Keratinocyte (primary cell): Measurements from ENCODE around the gene NEB. TPM values are rescaled to one million over a fixed set of nuclear protein-coding genes. Genes with fewer than 3 reads are reported as not detected.
"Not testable (repeated sequence)": the region's sequence is repeated elsewhere in the genome, so short reads cannot be mapped to it uniquely, and the experiment has no call there.

Experiments
- DNase-seq: peaks from one replicate; pipeline ENCODE4 v3.0.0-alpha.2; 2011; ENCODE audit warnings: low read depth, missing footprints, low spot score
- FAIRE-seq: peaks from 2 replicates; lab custom pipeline; 2011; peaks lifted over from hg19 to GRCh38; lab: Jason Lieb, UNC
- H2AFZ ChIP-seq: 2 replicates; pipeline ENCODE4 v1.6.0; 2012; ENCODE audit warnings: low read length, control low read depth, inconsistent platforms; ENCODE audit not compliant: control insufficient read depth
- H3K27ac ChIP-seq: 2 replicates; pipeline ENCODE4 v1.5.1; 2011; ENCODE audit warnings: low read length; ENCODE audit not compliant: control insufficient read depth, insufficient read depth
- H3K27me3 ChIP-seq: 3 replicates; pipeline ENCODE4 v1.6.0; 2011; ENCODE audit warnings: low read length; ENCODE audit not compliant: control insufficient read depth, insufficient read depth; ENCODE audit errors: extremely low read depth
- H3K36me3 ChIP-seq, 2 experiments: 2 replicates in 1 of 2; 3 replicates in 1 of 2; pipeline ENCODE4 v1.5.1; 2011; ENCODE audit warnings: low read length in 2 of 2, mild to moderate bottlenecking in 1 of 2; ENCODE audit not compliant: control insufficient read depth in 2 of 2, insufficient read depth in 2 of 2; ENCODE audit errors: extremely low read depth in 1 of 2
- H3K4me1 ChIP-seq: 3 replicates; pipeline ENCODE4 v1.5.1; 2011; ENCODE audit warnings: low read length; ENCODE audit not compliant: control insufficient read depth, insufficient read depth; ENCODE audit errors: extremely low read depth
- H3K4me2 ChIP-seq: 3 replicates; pipeline ENCODE4 v1.6.0; 2011; ENCODE audit warnings: low read depth, low read length; ENCODE audit not compliant: control insufficient read depth, insufficient read depth; ENCODE audit errors: extremely low read depth
- H3K4me3 ChIP-seq, 3 experiments: fragments of 200-600 bp in 1 of 3; sonication (generic) in 1 of 3; 2 replicates in 2 of 3; 3 replicates in 1 of 3; pipeline ENCODE4 v1.5.1; 2011 to 2016; ENCODE audit warnings: low read length in 3 of 3, mild to moderate bottlenecking in 3 of 3, control low read depth in 2 of 3, inconsistent platforms in 1 of 3, low read depth in 1 of 3, mixed read lengths in 1 of 3, mixed run types in 1 of 3, moderate library complexity in 1 of 3; ENCODE audit not compliant: control insufficient read depth in 2 of 3, insufficient read depth in 2 of 3; ENCODE audit errors: extremely low read depth in 1 of 3
- H3K79me2 ChIP-seq: 2 replicates; pipeline ENCODE4 v1.6.0; 2012; ENCODE audit warnings: low read length; ENCODE audit not compliant: control insufficient read depth, insufficient read depth
- H3K9ac ChIP-seq: 3 replicates; pipeline ENCODE4 v1.6.0; 2011; ENCODE audit warnings: low read length; ENCODE audit not compliant: control insufficient read depth, insufficient read depth; ENCODE audit errors: extremely low read depth
- H3K9me1 ChIP-seq: 3 replicates; pipeline ENCODE4 v1.6.0; 2011; ENCODE audit warnings: low read length; ENCODE audit not compliant: control insufficient read depth, insufficient read depth; ENCODE audit errors: extremely low read depth
- H3K9me3 ChIP-seq: 2 replicates; pipeline ENCODE4 v1.5.1; 2012; ENCODE audit warnings: low read depth, low read length; ENCODE audit not compliant: control insufficient read depth
- H4K20me1 ChIP-seq: 3 replicates; pipeline ENCODE4 v1.6.0; 2011; ENCODE audit warnings: low read length; ENCODE audit not compliant: control insufficient read depth, insufficient read depth; ENCODE audit errors: extremely low read depth
- EZH2 ChIP-seq: IDR thresholded peaks from one replicate; pipeline ENCODE4 v1.6.1; 2012; ENCODE audit warnings: inconsistent platforms, mild to moderate bottlenecking, low read length, moderate library complexity
- dilution Hi-C: fragments of 300-500 bp; cut with MboI; formaldehyde crosslinking; loops from one replicate; pipeline ENCODE4 v1.7.0; 2020; ENCODE audit warnings: low sequenced_read_pairs; ENCODE audit not compliant: extremely low pct_ligation_motif_present
- polyA plus RNA-seq, 5 experiments: library from polyadenylated mRNA; depleted of rRNA in 3 of 5; stranded (reverse) in 3 of 5; stranded (forward) in 1 of 5; unstranded in 1 of 5; fragments of >200 nt; gene quantifications; 1 replicate in 1 of 5; 2 replicates in 3 of 5; 3 replicates in 1 of 5; pipeline versions ENCODE4 v1.2.1 to v1.2.3, GENCODE V29; 2011 to 2012; ENCODE audit warnings: missing spikeins in 2 of 5, low read depth in 1 of 5, low replicate concordance in 1 of 5
- TF ChIP-seq, protein P1 (sequence below), 3 experiments: IDR thresholded peaks in 1 of 3; conservative IDR thresholded peaks in 1 of 3; optimal IDR thresholded peaks in 1 of 3; 2 replicates in 2 of 3; 3 replicates in 1 of 3; pipeline versions ENCODE3 to v1.5.1; 2011; ENCODE audit warnings: low read length in 3 of 3, mild to moderate bottlenecking in 3 of 3, moderate library complexity in 2 of 3, control low read depth in 1 of 3, inconsistent platforms in 1 of 3; ENCODE audit not compliant: insufficient read depth in 2 of 3; ENCODE audit errors: extremely low read depth in 1 of 3

The NEB gene
- polyA plus RNA-seq, 1 donor (not counting 4 experiments of a cell fraction or from before 2014, with no cell fraction given), result 0.67 TPM

DNA sequence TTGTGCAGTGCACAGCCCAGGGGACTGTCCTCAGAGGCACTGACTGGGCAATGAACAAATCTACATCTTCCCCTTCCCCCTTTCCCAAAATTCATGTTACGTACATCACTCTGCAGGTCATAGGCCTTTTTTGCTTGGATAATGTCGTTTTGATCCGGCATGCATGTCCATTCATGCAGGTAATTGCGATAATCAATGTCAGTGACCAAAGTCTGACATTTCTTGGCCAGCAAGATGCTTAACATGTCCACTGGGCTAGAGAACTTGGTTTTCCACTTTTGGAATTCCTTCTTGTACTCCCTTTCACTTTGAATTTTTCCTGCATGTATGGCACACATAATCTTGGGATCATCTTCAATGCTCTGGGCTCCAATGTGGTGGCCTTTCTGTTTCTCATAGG, 124.6 kb downstream of the NEB start:
- Histone ChIP-seq H3K4me1 (peaks cover 3% of the 10 kb centered on the region), H3K4me2 (no peak overlapping the region), H4K20me1 (no peaks in the 10 kb centered on the region), H3K79me2 (no peaks in the 10 kb centered on the region), H3K9me3 (no peaks in the 10 kb centered on the region), H2AFZ (no peak overlapping the region), H3K36me3 (no peaks in the 10 kb centered on the region), H3K9ac (no peak overlapping the region), H3K9me1 (no peaks in the 10 kb centered on the region), H3K27me3 (no peaks in the 10 kb centered on the region), H3K4me3 (no peak overlapping the region), H3K27ac (no peak overlapping the region)
- DNase-seq (no peak), FAIRE-seq (no peak)
- dilution Hi-C loops, result no loop called here
- TF ChIP-seq, protein P1, sequence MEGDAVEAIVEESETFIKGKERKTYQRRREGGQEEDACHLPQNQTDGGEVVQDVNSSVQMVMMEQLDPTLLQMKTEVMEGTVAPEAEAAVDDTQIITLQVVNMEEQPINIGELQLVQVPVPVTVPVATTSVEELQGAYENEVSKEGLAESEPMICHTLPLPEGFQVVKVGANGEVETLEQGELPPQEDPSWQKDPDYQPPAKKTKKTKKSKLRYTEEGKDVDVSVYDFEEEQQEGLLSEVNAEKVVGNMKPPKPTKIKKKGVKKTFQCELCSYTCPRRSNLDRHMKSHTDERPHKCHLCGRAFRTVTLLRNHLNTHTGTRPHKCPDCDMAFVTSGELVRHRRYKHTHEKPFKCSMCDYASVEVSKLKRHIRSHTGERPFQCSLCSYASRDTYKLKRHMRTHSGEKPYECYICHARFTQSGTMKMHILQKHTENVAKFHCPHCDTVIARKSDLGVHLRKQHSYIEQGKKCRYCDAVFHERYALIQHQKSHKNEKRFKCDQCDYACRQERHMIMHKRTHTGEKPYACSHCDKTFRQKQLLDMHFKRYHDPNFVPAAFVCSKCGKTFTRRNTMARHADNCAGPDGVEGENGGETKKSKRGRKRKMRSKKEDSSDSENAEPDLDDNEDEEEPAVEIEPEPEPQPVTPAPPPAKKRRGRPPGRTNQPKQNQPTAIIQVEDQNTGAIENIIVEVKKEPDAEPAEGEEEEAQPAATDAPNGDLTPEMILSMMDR (optimal IDR thresholded peaks at IDR 0.05 in 1 of 3, IDR thresholded peaks at IDR 0.05 in 1 of 3, conservative IDR thresholded peaks at IDR 0.05 in 1 of 3; ENCODE audit: extremely low read depth in 1 of 3, insufficient read depth in 2 of 3, low read length in 3 of 3), result no peak
- no peak for TF ChIP-seq EZH2

DNA sequence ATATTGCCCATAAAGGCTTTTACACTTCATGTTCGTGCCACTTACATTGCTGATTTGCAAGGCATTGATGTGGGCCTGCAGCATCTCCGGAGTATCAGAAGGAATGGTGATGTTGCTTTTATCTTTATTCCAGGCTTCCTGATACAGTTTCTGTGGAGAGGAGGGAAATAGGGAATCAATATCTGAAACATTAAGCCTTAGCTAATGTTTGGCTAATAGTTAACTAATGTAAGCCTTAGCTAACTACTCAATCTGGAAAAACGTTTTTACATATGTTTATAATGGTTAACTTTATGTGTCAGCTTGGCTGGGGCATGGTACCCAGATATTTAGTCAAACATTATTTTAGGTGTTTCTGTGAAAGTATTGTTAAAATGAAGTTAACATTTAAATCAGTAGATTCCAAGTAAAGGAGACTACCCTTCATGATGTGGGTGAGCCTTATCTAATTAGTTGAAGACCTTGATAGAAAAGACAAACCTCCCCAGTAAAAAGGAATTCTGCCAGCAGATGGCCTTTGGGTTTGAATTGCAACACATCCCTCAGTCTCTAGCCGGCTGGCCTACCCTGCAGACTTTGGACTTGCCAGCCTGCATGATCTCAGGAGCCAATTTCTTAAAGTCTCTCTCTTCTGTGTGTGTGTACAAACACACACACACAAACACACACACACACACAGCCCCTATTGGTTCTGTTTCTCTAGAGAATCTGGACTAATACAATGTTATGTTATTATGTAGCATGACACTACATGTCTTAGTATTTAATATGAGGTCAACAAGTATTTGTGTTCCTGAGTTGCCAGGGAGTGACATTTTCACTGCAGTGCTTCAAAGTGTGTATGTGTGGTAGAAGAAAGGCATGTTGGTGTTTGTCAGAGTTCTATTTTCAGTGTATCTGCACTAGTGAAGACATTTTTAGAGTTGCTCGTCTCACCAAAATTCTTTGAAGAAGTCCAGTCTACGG, 126.5 kb downstream of the NEB start:
- H4K20me1 ChIP-seq, H3K27me3 ChIP-seq, H3K79me2 ChIP-seq, H3K27ac ChIP-seq, H3K9me1 ChIP-seq, H3K9me3 ChIP-seq, H3K4me3 ChIP-seq, H2AFZ ChIP-seq, DNase-seq, H3K9ac ChIP-seq, H3K4me2 ChIP-seq, H3K36me3 ChIP-seq, H3K4me1 ChIP-seq, dilution Hi-C loops, FAIRE-seq: not testable (repeated sequence)

DNA sequence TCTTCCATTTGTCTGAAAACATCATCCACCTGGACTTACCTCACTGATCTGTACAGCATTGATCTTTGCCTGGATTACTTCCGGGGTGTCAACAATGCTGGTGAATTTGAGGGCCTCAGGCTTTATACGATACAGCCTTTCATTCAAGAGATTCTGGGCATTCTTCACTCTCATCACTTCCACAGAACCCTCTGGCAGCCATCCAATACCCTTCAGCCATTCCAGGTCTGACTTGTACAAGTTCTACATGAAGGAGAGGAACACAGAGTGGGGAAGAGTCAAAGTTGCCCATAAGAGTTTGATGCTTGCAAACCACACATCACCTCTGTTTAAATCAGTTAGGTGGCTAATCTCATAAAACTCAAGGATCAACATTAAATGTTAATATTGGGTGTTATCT, 130.7 kb downstream of the NEB start:
- H3K36me3 ChIP-seq, H3K27ac ChIP-seq, H3K4me1 ChIP-seq, H3K4me2 ChIP-seq, H3K4me3 ChIP-seq, FAIRE-seq, DNase-seq, H2AFZ ChIP-seq, H3K27me3 ChIP-seq, H4K20me1 ChIP-seq, H3K79me2 ChIP-seq, H3K9me1 ChIP-seq, H3K9me3 ChIP-seq, dilution Hi-C loops, H3K9ac ChIP-seq: not testable (repeated sequence)

DNA sequence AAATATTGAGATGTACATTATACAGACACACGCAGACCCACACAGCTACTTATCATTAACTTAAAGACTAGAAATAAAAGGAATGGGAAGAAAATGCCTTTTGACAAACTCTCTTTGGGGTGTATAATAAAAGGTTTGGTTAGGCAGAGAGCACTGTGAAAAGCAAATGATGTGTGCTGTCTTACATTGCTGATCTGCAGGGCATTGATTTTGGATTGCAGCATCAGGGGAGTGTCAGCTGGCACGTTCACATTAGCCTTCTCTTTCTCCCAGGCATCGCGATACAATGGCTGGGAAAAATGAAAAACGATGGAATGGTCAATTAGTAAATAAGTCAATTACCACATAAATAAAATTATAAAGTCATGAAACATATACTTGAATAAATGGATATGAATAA, 131.9 kb downstream of the NEB start:
- DNase-seq, FAIRE-seq, dilution Hi-C loops, H4K20me1 ChIP-seq, H3K36me3 ChIP-seq, H3K27ac ChIP-seq, H3K9me3 ChIP-seq, H3K27me3 ChIP-seq, H3K9ac ChIP-seq, H3K4me3 ChIP-seq, H3K4me2 ChIP-seq, H3K79me2 ChIP-seq, H3K4me1 ChIP-seq, H2AFZ ChIP-seq, H3K9me1 ChIP-seq: not testable (repeated sequence)
